ENCODE measurements around the gene CAVIN4.
A peak's percentile ranks its signal among the peaks of the same experiment; 100 is the strongest.

Gene CAVIN4

DNA sequence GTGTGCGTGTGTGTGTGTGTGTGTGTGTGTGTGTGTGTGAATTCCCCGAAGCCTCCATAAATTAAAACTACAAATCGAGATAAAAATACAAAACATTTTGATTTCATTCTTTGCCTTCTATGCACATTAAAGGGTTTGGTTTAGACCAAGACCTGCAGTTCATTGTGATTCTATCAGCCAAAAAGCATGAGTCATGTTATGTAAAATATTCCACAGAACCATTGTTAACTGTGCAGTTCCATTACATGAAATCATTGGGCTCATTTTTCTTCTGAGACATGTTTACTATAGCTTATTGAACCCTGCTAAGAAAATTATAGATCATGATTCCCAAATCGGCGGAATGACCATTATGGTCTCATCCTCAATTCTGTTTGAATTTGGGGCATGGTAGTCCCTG is 11.7 kb downstream of the CAVIN4 start:
- FAIRE-seq (no peak), DNase-seq (ENCODE audit: insufficient read length, low spot score) (no peak)

DNA sequence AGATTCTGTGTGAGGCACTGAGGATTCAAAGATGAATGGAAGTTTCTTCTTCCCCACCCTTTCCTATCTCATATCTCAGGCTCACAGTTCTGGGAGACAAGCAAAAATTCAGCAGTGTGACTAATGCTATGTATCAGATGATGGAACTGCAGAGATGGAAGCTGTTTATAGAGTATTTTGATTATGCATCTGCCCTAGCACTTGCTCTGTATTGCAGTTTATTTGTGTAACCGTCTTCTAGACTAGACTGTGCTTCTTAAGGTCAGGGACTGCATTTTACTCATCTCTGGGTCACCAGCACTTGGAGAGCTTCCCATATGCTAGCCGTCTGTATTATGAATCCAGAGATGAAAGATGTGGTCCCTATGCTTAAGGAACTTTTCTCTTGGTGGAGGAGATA is 12.6 kb downstream of the CAVIN4 start:
- DNase-seq (ENCODE audit: insufficient read length, low spot score) = no peak
- FAIRE-seq = no peak

DNA sequence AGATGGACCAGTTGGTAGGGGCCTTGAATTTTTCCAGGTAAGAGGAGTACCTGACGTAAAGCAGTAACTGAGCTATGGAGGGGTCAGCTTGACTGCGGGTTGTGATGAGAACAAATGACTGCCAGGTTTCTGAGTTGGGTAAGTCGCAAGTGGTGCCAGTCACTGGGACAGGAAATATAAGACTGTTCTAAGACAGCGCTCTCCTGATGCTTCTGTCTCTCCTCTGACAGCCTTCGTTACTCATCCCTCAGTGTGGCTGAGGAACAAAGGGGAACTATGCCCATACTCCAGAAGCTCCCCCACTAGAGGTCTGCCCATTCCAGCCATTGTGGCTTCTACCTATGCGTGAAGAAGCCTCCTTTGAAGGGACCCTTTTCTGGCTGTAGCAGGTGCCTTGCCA is 13.3 kb downstream of the CAVIN4 start:
- DNase-seq (ENCODE audit: insufficient read length, low spot score) (no peak), FAIRE-seq (no peak)

DNA sequence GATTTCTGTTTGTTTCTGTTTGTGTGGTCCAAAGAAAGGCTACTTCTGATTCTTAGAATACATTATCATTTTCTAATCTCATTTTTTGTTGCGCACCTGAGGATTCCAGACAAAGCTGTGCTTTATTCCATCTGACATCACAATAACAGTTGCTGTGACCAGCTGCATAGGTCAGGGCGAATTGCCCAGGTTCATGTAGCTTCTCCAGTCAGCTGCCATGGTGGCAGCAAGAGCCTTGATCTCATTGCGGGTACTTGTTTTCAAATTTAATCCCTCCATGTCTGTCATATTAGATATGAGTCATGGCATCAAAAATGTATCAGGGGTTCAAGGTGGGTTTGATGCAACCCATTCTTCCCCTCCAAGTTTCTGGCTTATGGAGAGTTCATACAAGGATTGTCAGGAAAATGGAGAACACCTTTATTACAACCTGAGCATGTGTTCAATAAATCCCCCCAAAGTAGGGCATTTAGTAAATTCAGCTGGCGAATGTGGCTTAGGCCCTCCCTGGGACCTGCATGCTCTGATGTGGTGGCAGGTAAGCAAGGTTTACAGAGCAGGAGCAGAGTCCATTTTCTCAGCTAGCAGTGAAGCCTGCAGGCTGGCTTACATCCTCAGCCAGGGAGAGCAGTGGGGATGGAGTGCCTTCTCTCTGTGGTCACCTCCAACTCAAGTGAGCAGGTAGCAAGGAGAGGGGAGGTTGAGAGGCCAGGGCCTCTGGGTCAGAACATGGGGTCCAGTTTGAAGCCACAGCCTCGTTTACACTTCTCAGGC is 13.9 kb downstream of the CAVIN4 start:
- DNase-seq (ENCODE audit: insufficient read length, low spot score) (no peak), FAIRE-seq (no peak)

DNA sequence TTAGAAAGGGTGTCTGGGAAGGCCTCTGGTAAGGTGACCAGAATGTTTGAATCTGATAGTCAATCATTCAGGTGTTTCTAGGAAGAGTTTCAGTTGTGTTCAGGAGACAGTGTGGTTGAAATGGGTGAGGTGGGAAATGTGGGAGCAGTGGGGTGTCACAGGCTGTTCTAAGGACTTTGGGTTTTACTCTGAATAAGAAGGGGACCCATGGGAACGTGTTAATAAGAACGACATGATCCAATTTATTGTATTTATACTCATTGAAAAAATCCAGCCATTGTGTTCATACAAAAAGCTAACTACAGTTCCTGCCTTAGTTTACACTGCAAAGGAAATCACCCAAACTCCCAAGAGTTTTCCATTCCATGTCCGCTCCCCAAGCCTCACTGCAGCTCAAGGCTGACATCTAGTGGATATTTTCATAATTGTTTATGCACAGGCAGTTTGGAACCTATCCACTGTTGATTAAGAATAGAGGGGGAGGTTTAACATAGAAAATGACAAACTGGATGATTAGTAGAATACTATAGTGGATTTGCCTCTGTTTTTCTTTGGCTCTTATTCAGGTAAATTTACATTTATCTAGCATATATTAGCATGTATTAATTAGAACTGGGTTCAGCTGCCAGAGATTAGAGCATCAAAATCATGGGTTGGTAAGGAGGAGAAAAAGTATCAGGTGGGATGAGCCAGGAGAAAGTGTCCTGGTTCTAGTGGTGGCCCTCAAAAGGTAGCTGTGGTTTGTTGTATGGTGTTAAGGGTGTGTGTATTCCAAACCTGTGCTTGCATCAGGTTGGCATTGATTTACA is 17.7 kb downstream of the CAVIN4 start:
- FAIRE-seq (peak; percentile 89), DNase-seq (ENCODE audit: insufficient read length, low spot score) (peak; percentile 22)

DNA sequence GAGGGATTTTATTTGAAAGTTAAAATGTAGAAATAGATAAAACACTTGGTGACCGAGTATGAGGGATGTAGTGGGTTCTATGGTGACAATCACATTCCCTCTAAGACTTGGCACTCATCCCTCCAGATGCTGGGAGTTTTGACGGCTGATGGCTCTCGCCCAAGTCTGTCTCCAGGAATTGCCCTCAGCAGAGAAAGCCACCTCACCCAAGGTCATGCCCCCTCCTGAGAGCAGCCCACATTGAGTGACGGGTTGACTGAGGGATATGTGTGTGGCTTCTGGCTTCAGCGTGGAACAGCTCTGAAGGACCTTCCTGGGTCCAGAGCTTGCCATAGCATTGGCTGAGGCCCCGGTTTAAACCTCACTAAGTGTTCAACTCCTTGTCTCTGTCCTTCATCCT is 19.4 kb downstream of the CAVIN4 start:
- FAIRE-seq = no peak
- no peak for DNase-seq (ENCODE audit: insufficient read length, low spot score)

GRCh38 chr9:100598641-100599145 is 20.8 kb downstream of the CAVIN4 start:
- FAIRE-seq = no peak
- DNase-seq (ENCODE audit: insufficient read length, low spot score) = peak; percentile 31

DNA sequence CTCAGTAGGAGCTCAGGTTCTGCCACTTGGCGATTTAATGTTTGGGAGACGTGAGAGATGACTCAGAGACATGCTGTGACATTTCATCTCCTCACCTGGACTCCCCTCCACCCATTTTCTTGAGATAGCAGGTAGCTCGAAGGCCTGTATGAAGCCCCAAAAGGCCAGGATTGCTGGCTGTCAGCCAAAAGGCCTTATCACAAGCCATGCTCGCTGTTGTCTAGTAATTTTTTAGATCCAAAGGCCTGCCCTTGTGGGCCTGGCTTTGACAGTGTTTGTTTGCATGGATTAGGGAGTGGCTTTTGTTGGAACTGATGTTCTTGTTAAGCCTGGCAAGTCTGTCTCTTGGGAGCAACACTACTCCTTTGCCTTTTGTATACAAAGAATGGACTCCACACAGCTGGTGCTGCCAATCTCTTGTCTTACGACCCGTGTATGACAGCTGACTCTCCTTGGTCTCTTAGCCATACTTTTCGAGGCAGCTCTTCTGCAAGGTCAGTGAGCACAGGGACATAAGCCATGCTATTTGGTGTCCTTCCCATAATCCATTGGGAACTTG is 22.7 kb downstream of the CAVIN4 start:
- FAIRE-seq (no peak), DNase-seq (ENCODE audit: insufficient read length, low spot score) (no peak)

DNA sequence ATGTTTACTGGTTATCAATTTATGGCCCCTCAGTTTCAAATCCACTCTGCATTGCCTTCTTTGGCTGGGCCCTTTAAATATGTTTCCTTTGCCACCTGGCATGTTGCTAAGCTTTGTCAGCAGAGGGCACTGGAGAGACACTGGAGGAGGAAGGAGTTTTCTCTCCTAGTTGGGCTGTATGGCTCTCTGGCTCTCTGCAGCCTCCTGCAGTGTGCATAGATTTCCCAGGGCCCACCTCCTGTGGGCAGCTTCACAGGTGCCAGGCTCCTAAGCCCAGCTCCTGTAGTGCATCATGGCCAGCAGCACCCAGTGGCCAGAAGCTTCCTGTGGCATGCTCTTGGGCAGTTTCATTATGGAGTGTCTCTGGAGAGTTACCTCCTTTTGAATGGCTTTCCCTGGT is 23.3 kb downstream of the CAVIN4 start:
- DNase-seq (ENCODE audit: insufficient read length, low spot score) (peak; percentile 28), FAIRE-seq (no peak)

- FAIRE-seq = no peak
- DNase-seq (ENCODE audit: insufficient read length, low spot score) = no peak
These were observed 24.5 kb downstream of the CAVIN4 start for GRCh38 chr9:100602342-100602801.

DNA sequence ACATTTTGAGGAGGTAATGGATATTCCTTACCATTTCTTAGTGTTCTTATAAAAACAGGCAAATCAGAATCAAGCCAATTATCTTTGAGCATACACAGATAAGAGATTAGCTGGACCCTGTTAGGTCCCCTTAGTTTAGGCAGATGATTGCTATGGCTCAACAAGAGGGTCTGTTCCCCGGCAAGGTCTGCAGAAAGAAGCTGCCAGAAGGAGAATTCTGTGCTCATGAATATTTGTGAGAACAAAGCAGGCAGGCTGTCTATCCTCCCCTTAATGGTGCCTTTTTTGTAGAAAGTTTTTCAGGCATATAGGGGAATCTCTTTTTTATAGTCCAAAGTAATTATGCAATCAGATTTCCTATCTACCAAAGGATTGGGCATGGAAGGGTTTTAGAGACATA is 27.5 kb downstream of the CAVIN4 start:
- FAIRE-seq (no peak), DNase-seq (ENCODE audit: insufficient read length, low spot score) (no peak)

GRCh38 chr9:100619194-100619593 is 41.3 kb downstream of the CAVIN4 start:
- DNase-seq (ENCODE audit: insufficient read length, low spot score) (no peak), FAIRE-seq (no peak)

- FAIRE-seq (no peak), DNase-seq (ENCODE audit: insufficient read length, low spot score) (no peak)
These were observed 41.8 kb downstream of the CAVIN4 start for GRCh38 chr9:100619665-100620064.

DNA sequence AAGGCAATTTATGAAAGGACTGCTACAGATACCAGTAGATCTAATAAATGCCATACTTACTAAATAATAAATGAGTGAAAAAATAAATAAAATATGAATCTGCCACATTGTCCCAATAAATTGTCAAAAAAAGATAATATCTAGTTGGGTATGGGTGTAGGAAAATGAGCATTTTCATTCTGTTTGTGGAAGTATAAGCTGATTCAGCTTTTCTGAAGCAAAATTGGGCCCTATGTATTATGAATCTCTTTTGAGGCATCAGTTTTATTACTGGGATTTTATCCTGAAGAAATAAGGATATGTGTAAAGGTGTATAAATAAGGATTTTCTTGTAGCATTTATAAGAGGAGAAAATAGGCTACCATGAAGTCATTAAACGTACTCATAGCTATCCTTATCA is 46.1 kb downstream of the CAVIN4 start:
- DNase-seq (ENCODE audit: insufficient read length, low spot score) = no peak
- FAIRE-seq = no peak

- DNase-seq (ENCODE audit: insufficient read length, low spot score) = no peak
- FAIRE-seq = no peak
These were observed 49.1 kb downstream of the CAVIN4 start for GRCh38 chr9:100626949-100627348.

GRCh38 chr9:100637787-100638186 is 59.9 kb downstream of the CAVIN4 start:
- no peak for DNase-seq (ENCODE audit: insufficient read length, low spot score)
- no peak for FAIRE-seq

Measured in GM19239 (cell line).